Gastrocnemius medialis (tissue), 4 donors: ENCODE data around the gene TMPRSS2. TPM values are rescaled to one million over a fixed set of nuclear protein-coding genes. Genes with fewer than 3 reads are reported as not detected.

Experiments used
- ATAC-seq, 2 donors: fragments of 150-250 bp; one replicate each; pipeline ENCODE4 v1.9.1; 2016
- DNase-seq, 2 donors: peaks; one replicate each; pipeline ENCODE4 v3.0.0-alpha.2; 2019
- H3K27ac ChIP-seq, 4 donors: fragments of 200-600 bp; sonication (generic); 1 replicate in 1 of 4; 2 replicates in 3 of 4; pipeline ENCODE4 v1.5.1; 2016 to 2018; ENCODE audit warnings: mild to moderate bottlenecking in 2 of 4, moderate library complexity in 1 of 4
- H3K27me3 ChIP-seq, 3 donors: fragments of 200-600 bp; sonication (generic) in 2 of 3; 1 replicate in 1 of 3; 2 replicates in 2 of 3; pipeline versions ENCODE4 v1.5.1 to v1.6.0; 2016 to 2019; ENCODE audit warnings: mild to moderate bottlenecking in 1 of 3, moderate library complexity in 1 of 3
- H3K36me3 ChIP-seq, 2 donors: fragments of 200-600 bp; sonication (generic) in 1 of 2; one replicate each; pipeline ENCODE4 v1.5.1; 2017 to 2018
- H3K4me1 ChIP-seq, 2 donors: fragments of 200-600 bp; sonication (generic) in 1 of 2; one replicate each; pipeline ENCODE4 v1.5.1; 2016 to 2017; ENCODE audit warnings: mild to moderate bottlenecking in 2 of 2
- H3K4me3 ChIP-seq, 4 donors: fragments of 200-600 bp; sonication (generic) in 3 of 4; 1 replicate in 1 of 4; 2 replicates in 3 of 4; pipeline ENCODE4 v1.5.1; 2016 to 2019; ENCODE audit warnings: mild to moderate bottlenecking in 2 of 4
- H3K9me3 ChIP-seq, 3 donors: fragments of 200-600 bp; sonication (generic) in 2 of 3; 1 replicate in 1 of 3; 2 replicates in 2 of 3; pipeline ENCODE4 v1.5.1; 2016 to 2019
- POLR2A ChIP-seq, 2 donors: fragments of 450-650 bp; IDR thresholded peaks; one replicate each; pipeline ENCODE4 v1.6.1; 2017; ENCODE audit warnings: antibody characterized with exemption in 2 of 2, mild to moderate bottlenecking in 2 of 2, moderate library complexity in 2 of 2
- in situ Hi-C, 4 donors: fragments of 200-750 bp; cut with MboI; loops; one replicate each; pipeline versions ENCODE4 v1.15.0 to v1.8.0; 2017; ENCODE audit warnings: low sequenced_read_pairs in 4 of 4
- intact Hi-C: fragments of 100-400 bp; cut with DNase I; formaldehyde crosslinking; loops from one replicate; pipeline ENCODE4 v1.15.1; 2023; ENCODE audit warnings: low total_unique reads
- total RNA-seq, 4 donors: library from RNA; depleted of rRNA; stranded (reverse); fragments of >200 nt; gene quantifications; one replicate each; pipeline versions ENCODE4 v1.1.0 to v1.2.3, GENCODE V29; 2016
- TF ChIP-seq, protein P1 (sequence below), 5 experiments: fragments of 450-650 bp in 3 of 5; fragments of 200-600 bp in 2 of 5; sonication (generic) in 2 of 5; IDR thresholded peaks in 4 of 5; conservative IDR thresholded peaks in 1 of 5; 1 replicate in 4 of 5; 2 replicates in 1 of 5; pipeline ENCODE4 v1.5.1; 2016 to 2019; ENCODE audit warnings: antibody characterized with exemption in 5 of 5, mild to moderate bottlenecking in 3 of 5, moderate library complexity in 3 of 5

The TMPRSS2 gene
- total RNA-seq, 4 donors from 2014 or later = 0.09 to 1.2 TPM; not detected in 2

DNA sequence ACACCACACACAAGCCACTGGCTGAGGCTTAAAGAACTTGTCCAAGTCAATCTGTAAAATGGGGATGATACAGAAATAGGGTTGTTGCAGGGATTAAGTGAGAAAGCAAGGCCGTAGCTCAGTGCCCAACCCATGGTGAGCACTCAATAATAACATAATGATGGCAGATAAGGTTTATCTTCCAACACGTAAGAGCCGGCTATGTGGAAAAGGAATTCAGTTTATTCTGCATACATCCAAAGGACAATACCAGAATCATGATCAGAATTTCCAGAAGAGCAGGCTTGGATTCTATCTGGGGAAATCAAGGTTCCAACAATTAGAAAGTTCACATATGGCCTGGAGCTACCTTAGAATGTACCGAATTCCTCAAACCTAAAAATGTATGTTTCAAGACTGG is 4.6 kb downstream of the TMPRSS2 start:
- Histone ChIP-seq H3K27me3 (peaks cover 26 to 32% (median 29%) of the 10 kb centered on the region in 3 donors), H3K4me3 (no peak overlapping the region), H3K4me1 (peaks cover 0 to 3% of the 10 kb centered on the region in 2 donors), H3K36me3 (no peaks in the 10 kb centered on the region), H3K27ac (no peak overlapping the region), H3K9me3 (no peaks in the 10 kb centered on the region)
- TF ChIP-seq POLR2A (IDR thresholded peaks at IDR 0.05) = no peak
- TF ChIP-seq, protein P1, sequence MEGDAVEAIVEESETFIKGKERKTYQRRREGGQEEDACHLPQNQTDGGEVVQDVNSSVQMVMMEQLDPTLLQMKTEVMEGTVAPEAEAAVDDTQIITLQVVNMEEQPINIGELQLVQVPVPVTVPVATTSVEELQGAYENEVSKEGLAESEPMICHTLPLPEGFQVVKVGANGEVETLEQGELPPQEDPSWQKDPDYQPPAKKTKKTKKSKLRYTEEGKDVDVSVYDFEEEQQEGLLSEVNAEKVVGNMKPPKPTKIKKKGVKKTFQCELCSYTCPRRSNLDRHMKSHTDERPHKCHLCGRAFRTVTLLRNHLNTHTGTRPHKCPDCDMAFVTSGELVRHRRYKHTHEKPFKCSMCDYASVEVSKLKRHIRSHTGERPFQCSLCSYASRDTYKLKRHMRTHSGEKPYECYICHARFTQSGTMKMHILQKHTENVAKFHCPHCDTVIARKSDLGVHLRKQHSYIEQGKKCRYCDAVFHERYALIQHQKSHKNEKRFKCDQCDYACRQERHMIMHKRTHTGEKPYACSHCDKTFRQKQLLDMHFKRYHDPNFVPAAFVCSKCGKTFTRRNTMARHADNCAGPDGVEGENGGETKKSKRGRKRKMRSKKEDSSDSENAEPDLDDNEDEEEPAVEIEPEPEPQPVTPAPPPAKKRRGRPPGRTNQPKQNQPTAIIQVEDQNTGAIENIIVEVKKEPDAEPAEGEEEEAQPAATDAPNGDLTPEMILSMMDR (IDR thresholded peaks at IDR 0.05 in 4 of 5, conservative IDR thresholded peaks at IDR 0.05 in 1 of 5) = no peak
- DNase-seq (no peak), ATAC-seq (no peak)
- intact Hi-C loops = no loop called here
- in situ Hi-C loops = no loop called here

DNA sequence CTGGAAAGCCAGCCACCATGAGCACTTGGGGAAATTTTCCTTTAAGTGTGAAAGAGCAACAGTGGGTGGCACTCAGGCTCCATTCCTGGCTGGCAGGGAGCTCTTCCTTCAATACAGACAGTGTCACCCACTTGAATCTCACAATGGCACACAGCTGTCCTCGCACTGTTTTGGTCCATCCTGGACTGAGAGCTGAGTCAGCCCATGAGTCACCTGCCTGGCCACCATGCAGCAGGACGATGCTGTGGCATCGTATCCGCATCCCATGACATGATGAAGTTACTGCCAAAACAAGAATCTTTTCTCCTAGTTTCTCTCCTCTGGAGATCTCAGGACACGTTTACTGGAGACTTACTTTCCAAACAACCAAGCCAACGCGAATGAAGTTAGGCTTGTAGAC is 6.0 kb downstream of the TMPRSS2 start:
- ATAC-seq (no peak), DNase-seq (no peak)
- no peaks in the 10 kb centered on the region for H3K9me3 ChIP-seq
- in situ Hi-C loops = no loop called here
- peaks cover 15 to 19% (median 18%) of the 10 kb centered on the region in 3 donors for H3K27me3 ChIP-seq
- intact Hi-C loops = no loop called here
- no peak overlapping the region for H3K4me3 ChIP-seq
- H3K36me3 ChIP-seq = no peaks in the 10 kb centered on the region
- TF ChIP-seq, protein P1 (IDR thresholded peaks at IDR 0.05 in 4 of 5, conservative IDR thresholded peaks at IDR 0.05 in 1 of 5) = no peak
- TF ChIP-seq POLR2A (IDR thresholded peaks at IDR 0.05) = no peak
- no peaks in the 10 kb centered on the region for H3K4me1 ChIP-seq
- no peak overlapping the region for H3K27ac ChIP-seq

DNA sequence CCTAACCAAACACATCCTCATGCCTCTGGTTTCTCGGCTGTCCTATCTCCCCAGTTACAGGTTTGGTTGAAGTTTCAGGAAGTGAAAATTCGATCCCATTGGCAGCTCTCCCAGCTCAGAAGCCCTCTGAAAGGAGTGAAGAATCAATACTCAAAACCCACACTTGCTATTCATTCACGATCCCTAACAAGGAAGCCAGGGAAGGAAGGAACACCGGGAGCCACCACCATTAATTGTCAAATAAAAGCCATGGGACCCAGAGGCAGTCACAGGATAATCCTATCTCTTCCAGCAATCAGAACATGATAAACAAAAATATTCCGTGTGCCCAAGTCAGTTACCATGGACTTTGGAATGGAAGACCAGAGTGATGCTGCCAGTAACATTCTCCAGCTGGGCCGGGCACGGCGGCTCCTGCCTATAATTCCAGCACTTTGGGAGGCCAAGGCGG is 7.0 kb downstream of the TMPRSS2 start:
- no peak overlapping the region for H3K4me3 ChIP-seq
- in situ Hi-C loops = no loop called here

DNA sequence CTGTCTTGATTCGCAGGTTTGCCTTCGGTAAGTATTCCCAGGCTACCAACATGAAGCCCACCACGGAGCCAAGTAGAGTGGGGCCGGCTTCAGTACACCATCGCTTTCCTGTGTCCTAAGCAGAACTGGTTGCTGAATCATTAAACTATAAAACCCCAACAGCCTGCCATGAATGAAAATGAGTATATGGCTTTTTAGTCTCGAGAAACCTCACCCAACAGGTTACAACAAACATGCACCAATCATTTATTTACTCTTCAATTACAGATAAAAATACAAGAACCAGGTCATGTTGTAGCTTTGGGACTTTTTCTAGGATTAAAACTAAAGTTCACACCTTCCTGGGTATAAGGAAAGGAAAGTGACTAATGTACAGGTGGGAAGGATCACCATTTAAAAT is 7.6 kb downstream of the TMPRSS2 start:
- no peak for DNase-seq
- Histone ChIP-seq H3K9me3 (no peaks in the 10 kb centered on the region), H3K4me3 (no peak overlapping the region), H3K4me1 (no peaks in the 10 kb centered on the region), H3K27ac (no peak overlapping the region), H3K36me3 (no peaks in the 10 kb centered on the region), H3K27me3 (peaks cover 8 to 13% (median 8%) of the 10 kb centered on the region in 3 donors)
- TF ChIP-seq POLR2A (IDR thresholded peaks at IDR 0.05) = no peak
- TF ChIP-seq, protein P1 (IDR thresholded peaks at IDR 0.05 in 4 of 5, conservative IDR thresholded peaks at IDR 0.05 in 1 of 5) = no peak
- intact Hi-C loops = no loop called here
- in situ Hi-C loops = no loop called here
- no peak for ATAC-seq

More for the DNA sequence above, 7.0 kb downstream of the TMPRSS2 start:
- Histone ChIP-seq H3K27ac (no peak overlapping the region), H3K9me3 (no peaks in the 10 kb centered on the region), H3K4me1 (no peaks in the 10 kb centered on the region), H3K27me3 (peaks cover 8 to 16% (median 9%) of the 10 kb centered on the region in 3 donors), H3K36me3 (no peaks in the 10 kb centered on the region)
- DNase-seq (no peak), ATAC-seq (no peak)
- no peak for TF ChIP-seq POLR2A (IDR thresholded peaks at IDR 0.05)
- TF ChIP-seq, protein P1 (IDR thresholded peaks at IDR 0.05 in 4 of 5, conservative IDR thresholded peaks at IDR 0.05 in 1 of 5) = no peak
- intact Hi-C loops = no loop called here

GRCh38 chr21:41499920-41500319 is 8.0 kb downstream of the TMPRSS2 start:
- peaks cover 6 to 13% (median 8%) of the 10 kb centered on the region in 3 donors for H3K27me3 ChIP-seq
- H3K27ac ChIP-seq = no peak overlapping the region
- no peaks in the 10 kb centered on the region for H3K36me3 ChIP-seq
- H3K9me3 ChIP-seq = no peaks in the 10 kb centered on the region
- no peak overlapping the region for H3K4me3 ChIP-seq
- TF ChIP-seq, protein P1 (IDR thresholded peaks at IDR 0.05 in 4 of 5, conservative IDR thresholded peaks at IDR 0.05 in 1 of 5) = no peak
- TF ChIP-seq POLR2A (IDR thresholded peaks at IDR 0.05) = no peak
- intact Hi-C loops (no loop called here), in situ Hi-C loops (loop anchor here in 1 of 4 donors (25.0 kb wide), 1 partner anchor 87 kb away; no protein-coding TSS in a partner anchor)
- ATAC-seq = no peak
- DNase-seq = no peak
- no peaks in the 10 kb centered on the region for H3K4me1 ChIP-seq
